Kidney epithelial cell (primary cell): ENCODE results near the gene CCDC68. TPM values are rescaled to one million over a fixed set of nuclear protein-coding genes. Genes with fewer than 3 reads are reported as not detected.

Source experiments
- DNase-seq: peaks from one replicate; pipeline ENCODE4 v3.0.0-alpha.2; 2010; ENCODE audit warnings: low read depth
- H3K27me3 ChIP-seq: 2 replicates; pipeline ENCODE4 v1.6.0; 2011; ENCODE audit warnings: low read length; ENCODE audit not compliant: control insufficient read depth, insufficient read depth
- H3K36me3 ChIP-seq: 2 replicates; pipeline ENCODE4 v1.5.1; 2011; ENCODE audit warnings: low read length; ENCODE audit not compliant: control insufficient read depth, insufficient read depth
- H3K4me3 ChIP-seq: 2 replicates; pipeline ENCODE4 v1.5.1; 2011; ENCODE audit warnings: low read depth, mild to moderate bottlenecking, control low read depth, low read length
- total RNA-seq: library from RNA; depleted of rRNA; stranded (reverse); fragments of >200 nt; gene quantifications from 2 replicates; pipeline ENCODE4 v1.2.3, GENCODE V29; 2015
- TF ChIP-seq, protein P1 (sequence below): IDR thresholded peaks from 2 replicates; pipeline ENCODE4 v1.5.1; 2011; ENCODE audit warnings: mild to moderate bottlenecking, moderate library complexity, low read length, control low read depth, inconsistent platforms; ENCODE audit not compliant: insufficient read depth, poor library complexity, severe bottlenecking

Gene CCDC68
- total RNA-seq, 1 donor from 2014 or later, result 3.7 TPM

DNA sequence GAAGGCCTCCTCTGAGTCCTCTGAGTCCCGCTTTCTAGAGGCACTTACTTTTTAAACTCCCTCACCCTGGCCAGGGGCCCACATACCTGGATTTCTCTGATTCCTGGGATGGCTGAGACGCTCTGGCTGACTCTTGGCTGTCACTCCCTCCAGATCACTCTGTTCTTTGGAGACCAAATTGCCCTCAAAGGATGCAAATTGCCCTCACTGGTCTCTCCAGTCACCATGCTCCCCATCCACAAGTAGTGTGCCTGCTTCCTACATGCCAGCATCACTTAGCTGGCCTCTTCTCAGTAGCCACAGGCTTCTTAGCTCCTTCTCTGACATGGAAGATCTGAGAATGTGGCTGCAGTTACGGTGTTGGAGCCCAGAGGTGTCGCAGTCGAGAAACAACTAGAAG is 41.3 kb upstream of the CCDC68 start:
- no peak for DNase-seq
- Histone ChIP-seq H3K27me3 (no peaks in the 10 kb centered on the region), H3K4me3 (no peak overlapping the region), H3K36me3 (no peaks in the 10 kb centered on the region)
- TF ChIP-seq, protein P1, sequence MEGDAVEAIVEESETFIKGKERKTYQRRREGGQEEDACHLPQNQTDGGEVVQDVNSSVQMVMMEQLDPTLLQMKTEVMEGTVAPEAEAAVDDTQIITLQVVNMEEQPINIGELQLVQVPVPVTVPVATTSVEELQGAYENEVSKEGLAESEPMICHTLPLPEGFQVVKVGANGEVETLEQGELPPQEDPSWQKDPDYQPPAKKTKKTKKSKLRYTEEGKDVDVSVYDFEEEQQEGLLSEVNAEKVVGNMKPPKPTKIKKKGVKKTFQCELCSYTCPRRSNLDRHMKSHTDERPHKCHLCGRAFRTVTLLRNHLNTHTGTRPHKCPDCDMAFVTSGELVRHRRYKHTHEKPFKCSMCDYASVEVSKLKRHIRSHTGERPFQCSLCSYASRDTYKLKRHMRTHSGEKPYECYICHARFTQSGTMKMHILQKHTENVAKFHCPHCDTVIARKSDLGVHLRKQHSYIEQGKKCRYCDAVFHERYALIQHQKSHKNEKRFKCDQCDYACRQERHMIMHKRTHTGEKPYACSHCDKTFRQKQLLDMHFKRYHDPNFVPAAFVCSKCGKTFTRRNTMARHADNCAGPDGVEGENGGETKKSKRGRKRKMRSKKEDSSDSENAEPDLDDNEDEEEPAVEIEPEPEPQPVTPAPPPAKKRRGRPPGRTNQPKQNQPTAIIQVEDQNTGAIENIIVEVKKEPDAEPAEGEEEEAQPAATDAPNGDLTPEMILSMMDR, result no peak

DNA sequence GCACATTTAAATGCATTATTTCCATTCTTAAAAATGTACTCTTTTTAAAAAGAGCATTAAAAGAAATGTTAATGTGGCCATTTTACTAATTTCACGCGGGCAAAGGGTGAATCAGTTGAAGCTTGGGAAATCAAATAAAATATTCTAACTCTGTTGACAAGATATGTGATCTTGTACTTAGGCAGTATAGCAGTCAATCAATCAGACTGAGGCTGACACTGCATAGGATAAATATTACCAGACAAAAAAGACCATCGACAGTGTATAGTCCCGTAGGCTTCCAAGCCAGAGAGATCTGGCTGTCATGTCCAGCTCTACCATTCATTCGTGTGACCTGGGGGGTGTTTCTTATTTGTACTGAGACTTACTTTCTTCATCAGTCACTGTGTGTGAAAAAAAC is 39.8 kb upstream of the CCDC68 start:
- Histone ChIP-seq H3K27me3 (no peaks in the 10 kb centered on the region), H3K36me3 (no peaks in the 10 kb centered on the region), H3K4me3 (no peak overlapping the region)
- DNase-seq, result no peak
- TF ChIP-seq, protein P1, result no peak

DNA sequence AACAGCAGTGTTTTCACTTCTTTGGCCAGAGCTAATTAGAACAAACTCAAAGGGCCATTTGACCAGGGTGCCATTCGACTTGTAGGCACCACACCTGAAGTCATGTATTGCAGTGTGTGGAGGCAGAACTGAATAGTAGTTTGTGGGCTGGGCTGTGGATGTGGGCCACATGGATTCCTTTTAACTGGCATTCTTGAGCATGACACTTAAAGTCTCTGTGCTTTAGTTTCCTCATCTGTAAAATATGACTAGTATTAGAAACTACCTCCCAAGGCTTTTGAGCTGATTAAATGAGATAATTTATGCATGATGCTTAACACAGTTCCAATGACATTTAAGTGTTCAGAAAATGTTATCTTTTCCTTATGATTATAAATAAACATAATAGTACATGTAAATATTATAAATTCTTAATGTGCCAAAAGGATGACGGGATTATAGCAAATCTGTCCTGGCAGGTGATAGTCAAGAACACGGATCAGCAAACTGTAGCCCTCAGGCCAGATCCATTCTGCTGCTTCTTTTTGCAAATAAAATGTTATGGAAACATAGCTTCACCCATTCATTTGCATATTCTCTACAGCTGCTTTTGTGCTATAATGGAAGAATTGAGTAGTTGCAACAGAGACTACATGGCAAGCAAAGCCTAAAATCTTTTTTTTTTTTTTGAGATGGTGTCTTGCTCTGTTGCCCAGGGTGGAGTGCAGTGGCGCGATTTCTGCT is 36.3 kb upstream of the CCDC68 start:
- TF ChIP-seq, protein P1, result no peak
- Histone ChIP-seq H3K27me3 (no peaks in the 10 kb centered on the region), H3K4me3 (no peak overlapping the region), H3K36me3 (no peaks in the 10 kb centered on the region)
- no peak for DNase-seq

DNA sequence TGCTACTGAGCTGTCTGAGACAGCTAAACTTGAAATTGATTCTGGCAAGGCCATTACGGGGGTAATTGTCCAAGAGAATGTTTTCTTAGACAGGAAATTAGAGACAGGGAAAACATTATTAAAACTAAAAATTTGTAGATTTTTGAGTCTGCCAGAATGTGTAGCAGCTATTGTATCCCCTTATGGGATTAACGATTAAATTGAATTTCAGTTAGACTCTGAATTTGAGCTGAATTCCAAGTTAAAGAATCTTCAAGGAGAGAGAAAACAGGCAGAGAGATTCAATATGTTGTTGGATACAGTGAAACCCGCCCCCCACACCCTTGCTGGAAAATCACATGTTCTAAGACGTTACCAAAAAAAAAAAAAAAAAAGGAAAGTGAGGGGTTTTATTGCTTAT is 32.7 kb upstream of the CCDC68 start:
- TF ChIP-seq, protein P1, result no peak
- DNase-seq, result no peak

GRCh38 chr18:54984908-54985307 is 25.6 kb upstream of the CCDC68 start:
- DNase-seq, result no peak
- H3K4me3 ChIP-seq, result no peak overlapping the region
- no peaks in the 10 kb centered on the region for H3K27me3 ChIP-seq
- TF ChIP-seq, protein P1, result no peak
- H3K36me3 ChIP-seq, result no peaks in the 10 kb centered on the region

More for the DNA sequence above, 32.7 kb upstream of the CCDC68 start:
- Histone ChIP-seq H3K27me3 (no peaks in the 10 kb centered on the region), H3K4me3 (no peak overlapping the region), H3K36me3 (no peaks in the 10 kb centered on the region)

DNA sequence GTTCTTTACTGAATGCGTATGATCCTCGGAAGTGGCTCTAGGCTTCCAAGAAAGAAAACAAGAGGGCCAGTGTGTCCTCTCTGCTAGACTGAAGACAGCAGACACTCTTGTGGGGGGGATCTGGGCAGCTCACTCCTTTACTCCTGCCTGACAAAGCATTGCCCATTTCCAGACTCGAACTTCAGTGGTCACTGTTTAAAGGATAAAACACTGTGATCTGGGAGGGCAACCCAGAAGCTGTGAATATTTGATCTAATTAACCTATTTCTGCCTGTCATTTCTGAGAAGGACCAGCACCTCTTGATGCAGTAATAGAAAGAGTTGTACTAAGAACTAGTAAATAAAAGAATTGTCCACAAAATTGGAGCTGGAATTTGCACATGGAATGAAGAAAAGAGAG is 24.5 kb upstream of the CCDC68 start:
- Histone ChIP-seq H3K36me3 (no peaks in the 10 kb centered on the region), H3K27me3 (no peaks in the 10 kb centered on the region), H3K4me3 (no peak overlapping the region)
- TF ChIP-seq, protein P1, result no peak
- no peak for DNase-seq
